HG02623 (cell line): ENCODE results near the gene ATXN3L.

Experiments
- ATAC-seq: cut with Tn5 transposase; IDR thresholded peaks from one replicate; pipeline ENCODE4 v1.9.1; 2021; ENCODE audit warnings: moderate library complexity; ENCODE audit not compliant: unreplicated experiment

ATXN3L gene

GRCh38 chrX:13271511-13271910, 48.3 kb downstream of the ATXN3L start:
- ATAC-seq, result no peak

GRCh38 chrX:13270360-13270759, 49.5 kb downstream of the ATXN3L start:
- ATAC-seq, result no peak

DNA sequence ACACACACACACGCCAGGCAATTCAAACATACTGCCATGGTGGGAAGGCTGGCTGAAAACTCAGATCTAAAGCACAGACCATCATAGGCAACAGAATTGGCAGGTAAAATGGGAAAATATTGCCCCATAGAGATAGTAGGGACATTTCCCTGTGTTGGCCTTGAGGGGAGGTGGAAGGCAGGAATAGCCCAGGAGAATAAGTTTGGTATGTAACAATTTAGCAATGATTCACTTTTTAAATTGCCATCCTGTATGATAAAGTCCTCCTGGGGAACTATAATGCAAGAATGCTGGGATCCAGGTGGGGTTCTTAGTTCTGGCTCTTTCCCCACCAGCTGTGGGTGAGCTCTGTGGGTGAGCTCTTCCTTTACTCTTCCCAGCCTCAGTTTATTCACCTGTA, 51.0 kb downstream of the ATXN3L start:
- ATAC-seq, result no peak
